PFSK-1 (cell line): ENCODE data around the gene CD200.

Source experiments
- FOXP2 ChIP-seq: optimal IDR thresholded peaks from 2 replicates; pipeline ENCODE3; 2011; ENCODE audit warnings: borderline replicate concordance, control low read depth, inconsistent platforms; ENCODE audit not compliant: insufficient read depth; ENCODE audit errors: extremely low read length, extremely low read depth
- POLR2AphosphoS5 ChIP-seq: IDR thresholded peaks from 2 replicates; pipeline ENCODE4 v1.6.1; 2012; ENCODE audit warnings: low read depth, mild to moderate bottlenecking, control low read depth, low read length, moderate library complexity
- SIN3A ChIP-seq: IDR thresholded peaks from 2 replicates; pipeline ENCODE4 v1.6.1; 2012; ENCODE audit warnings: mild to moderate bottlenecking, low read length, moderate library complexity, borderline replicate concordance; ENCODE audit not compliant: insufficient read depth
- TAF1 ChIP-seq: IDR thresholded peaks from 2 replicates; pipeline ENCODE4 v1.6.1; 2012; ENCODE audit warnings: low read length, control low read depth, borderline replicate concordance; ENCODE audit not compliant: insufficient read depth
- TF ChIP-seq, protein P1 (sequence below), 2 experiments: IDR thresholded peaks; 2 replicates each; pipeline versions ENCODE4 v1.6.1 to v1.8.0; 2011 to 2012; ENCODE audit warnings: low read depth in 2 of 2, low read length in 2 of 2, control low read depth in 1 of 2, inconsistent platforms in 1 of 2, mild to moderate bottlenecking in 1 of 2, moderate library complexity in 1 of 2; ENCODE audit not compliant: insufficient read depth in 1 of 2

- TF ChIP-seq, protein P1, sequence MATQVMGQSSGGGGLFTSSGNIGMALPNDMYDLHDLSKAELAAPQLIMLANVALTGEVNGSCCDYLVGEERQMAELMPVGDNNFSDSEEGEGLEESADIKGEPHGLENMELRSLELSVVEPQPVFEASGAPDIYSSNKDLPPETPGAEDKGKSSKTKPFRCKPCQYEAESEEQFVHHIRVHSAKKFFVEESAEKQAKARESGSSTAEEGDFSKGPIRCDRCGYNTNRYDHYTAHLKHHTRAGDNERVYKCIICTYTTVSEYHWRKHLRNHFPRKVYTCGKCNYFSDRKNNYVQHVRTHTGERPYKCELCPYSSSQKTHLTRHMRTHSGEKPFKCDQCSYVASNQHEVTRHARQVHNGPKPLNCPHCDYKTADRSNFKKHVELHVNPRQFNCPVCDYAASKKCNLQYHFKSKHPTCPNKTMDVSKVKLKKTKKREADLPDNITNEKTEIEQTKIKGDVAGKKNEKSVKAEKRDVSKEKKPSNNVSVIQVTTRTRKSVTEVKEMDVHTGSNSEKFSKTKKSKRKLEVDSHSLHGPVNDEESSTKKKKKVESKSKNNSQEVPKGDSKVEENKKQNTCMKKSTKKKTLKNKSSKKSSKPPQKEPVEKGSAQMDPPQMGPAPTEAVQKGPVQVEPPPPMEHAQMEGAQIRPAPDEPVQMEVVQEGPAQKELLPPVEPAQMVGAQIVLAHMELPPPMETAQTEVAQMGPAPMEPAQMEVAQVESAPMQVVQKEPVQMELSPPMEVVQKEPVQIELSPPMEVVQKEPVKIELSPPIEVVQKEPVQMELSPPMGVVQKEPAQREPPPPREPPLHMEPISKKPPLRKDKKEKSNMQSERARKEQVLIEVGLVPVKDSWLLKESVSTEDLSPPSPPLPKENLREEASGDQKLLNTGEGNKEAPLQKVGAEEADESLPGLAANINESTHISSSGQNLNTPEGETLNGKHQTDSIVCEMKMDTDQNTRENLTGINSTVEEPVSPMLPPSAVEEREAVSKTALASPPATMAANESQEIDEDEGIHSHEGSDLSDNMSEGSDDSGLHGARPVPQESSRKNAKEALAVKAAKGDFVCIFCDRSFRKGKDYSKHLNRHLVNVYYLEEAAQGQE (IDR thresholded peaks at IDR 0.05; ENCODE audit: insufficient read depth in 1 of 2, low read depth in 2 of 2, low read length in 2 of 2) = no peak
- TF ChIP-seq POLR2AphosphoS5 (no peak), TAF1 (no peak), SIN3A (no peak), FOXP2 (no peak)
Measured at GRCh38 chr3:112315791-112316190, 17.2 kb upstream of the CD200 start.
